ENCODE data around the gene KRTAP3-3. TPM values are rescaled to one million over a fixed set of nuclear protein-coding genes. Genes with fewer than 3 reads are reported as not detected.

KRTAP3-3 gene
- total RNA-seq, 1 experiment from 2014 or later = not detected

GRCh38 chr17:40958086-40958953 lies 35.6 kb downstream of the KRTAP3-3 start:
- DNase-seq (ENCODE audit: low spot score) = no peak

- peak; percentile 51 for DNase-seq (ENCODE audit: low spot score)
Measured at GRCh38 chr17:40956401-40957254, 37.3 kb downstream of the KRTAP3-3 start.

GRCh38 chr17:40953881-40954280 lies 40.1 kb downstream of the KRTAP3-3 start:
- no peak for DNase-seq (ENCODE audit: low spot score)

GRCh38 chr17:40952661-40953060 lies 41.3 kb downstream of the KRTAP3-3 start:
- peak; percentile 15 for DNase-seq (ENCODE audit: low spot score)

GRCh38 chr17:40952154-40952553 lies 41.8 kb downstream of the KRTAP3-3 start:
- DNase-seq (ENCODE audit: low spot score) = no peak

- no peak for DNase-seq (ENCODE audit: low spot score)
Measured at GRCh38 chr17:40951011-40951622, 42.8 kb downstream of the KRTAP3-3 start.

GRCh38 chr17:40950176-40950575 lies 43.8 kb downstream of the KRTAP3-3 start:
- DNase-seq (ENCODE audit: low spot score) = no peak

GRCh38 chr17:40949418-40949817 lies 44.5 kb downstream of the KRTAP3-3 start:
- DNase-seq (ENCODE audit: low spot score) = no peak

GRCh38 chr17:40947929-40948328 lies 46.0 kb downstream of the KRTAP3-3 start:
- no peak for DNase-seq (ENCODE audit: low spot score)

- DNase-seq (ENCODE audit: low spot score) = no peak
Measured at GRCh38 chr17:40945414-40945813, 48.5 kb downstream of the KRTAP3-3 start.

- DNase-seq (ENCODE audit: low spot score) = no peak
Measured at GRCh38 chr17:40944531-40944930, 49.4 kb downstream of the KRTAP3-3 start.

Other genes starting within 250 kb of the KRTAP3-3 start
- gene KRT25, start 238.8 kb downstream of the KRTAP3-3 start, total RNA-seq (2014; rRNA removed; shearing (Covaris generic)) = not detected in 2 replicates
- gene KRT26, start 222.0 kb downstream of the KRTAP3-3 start, total RNA-seq (2014; rRNA removed; shearing (Covaris generic)) = not detected in 2 replicates
- gene KRT27, start 211.6 kb downstream of the KRTAP3-3 start, total RNA-seq (2014; rRNA removed; shearing (Covaris generic)) = not detected in 2 replicates
- not detected in 2 replicates for gene KRT28, start 194.2 kb downstream of the KRTAP3-3 start, total RNA-seq (2014; rRNA removed; shearing (Covaris generic))
- gene KRT10, start 171.6 kb downstream of the KRTAP3-3 start, total RNA-seq (2014; rRNA removed; shearing (Covaris generic)) = 45.0 and 61.1 TPM in 2 replicates
- not detected in 2 replicates for gene KRT12, start 126.9 kb downstream of the KRTAP3-3 start, total RNA-seq (2014; rRNA removed; shearing (Covaris generic))
- not detected in 2 replicates for gene KRT20, start 108.9 kb downstream of the KRTAP3-3 start, total RNA-seq (2014; rRNA removed; shearing (Covaris generic))
- gene KRT23, start 56.5 kb downstream of the KRTAP3-3 start, total RNA-seq (2014; rRNA removed; shearing (Covaris generic)) = not detected in 2 replicates
- gene KRT39, start 27.2 kb downstream of the KRTAP3-3 start, total RNA-seq (2014; rRNA removed; shearing (Covaris generic)) = 0.18 TPM in 1 of 2 replicates, not detected in the other
- not detected in 2 replicates for gene KRT40, start 9.8 kb downstream of the KRTAP3-3 start, total RNA-seq (2014; rRNA removed; shearing (Covaris generic))
- gene KRTAP3-2, start 5.7 kb upstream of the KRTAP3-3 start, total RNA-seq (2014; rRNA removed; shearing (Covaris generic)) = not detected in 2 replicates
- gene KRTAP3-1, start 15.0 kb upstream of the KRTAP3-3 start, total RNA-seq (2014; rRNA removed; shearing (Covaris generic)) = not detected in 2 replicates
- gene KRTAP1-5, start 33.0 kb upstream of the KRTAP3-3 start, total RNA-seq (2014; rRNA removed; shearing (Covaris generic)) = 0.27 TPM in 1 of 2 replicates, not detected in the other
- gene KRTAP1-4, start 36.0 kb upstream of the KRTAP3-3 start, total RNA-seq (2014; rRNA removed; shearing (Covaris generic)) = not detected in 2 replicates
- gene KRTAP1-3, start 40.7 kb upstream of the KRTAP3-3 start, total RNA-seq (2014; rRNA removed; shearing (Covaris generic)) = not detected in 2 replicates
- not detected in 2 replicates for gene KRTAP1-1, start 47.3 kb upstream of the KRTAP3-3 start, total RNA-seq (2014; rRNA removed; shearing (Covaris generic))
- gene KRTAP2-1, start 53.2 kb upstream of the KRTAP3-3 start, total RNA-seq (2014; rRNA removed; shearing (Covaris generic)) = not detected in 2 replicates
- gene KRTAP2-2, start 61.1 kb upstream of the KRTAP3-3 start, total RNA-seq (2014; rRNA removed; shearing (Covaris generic)) = not detected in 2 replicates
- gene KRTAP2-3, start 66.0 kb upstream of the KRTAP3-3 start, total RNA-seq (2014; rRNA removed; shearing (Covaris generic)) = 0.21 TPM in 1 of 2 replicates, not detected in the other
- not detected in 2 replicates for gene KRTAP2-4, start 71.7 kb upstream of the KRTAP3-3 start, total RNA-seq (2014; rRNA removed; shearing (Covaris generic))
- not detected in 2 replicates for gene KRTAP4-7, start 90.0 kb upstream of the KRTAP3-3 start, total RNA-seq (2014; rRNA removed; shearing (Covaris generic))
- not detected in 2 replicates for gene KRTAP4-8, start 104.0 kb upstream of the KRTAP3-3 start, total RNA-seq (2014; rRNA removed; shearing (Covaris generic))
- gene KRTAP4-16, start 108.0 kb upstream of the KRTAP3-3 start, total RNA-seq (2014; rRNA removed; shearing (Covaris generic)) = not detected in 2 replicates
- gene KRTAP4-9, start 111.2 kb upstream of the KRTAP3-3 start, total RNA-seq (2014; rRNA removed; shearing (Covaris generic)) = not detected in 2 replicates
- gene KRTAP4-11, start 124.2 kb upstream of the KRTAP3-3 start, total RNA-seq (2014; rRNA removed; shearing (Covaris generic)) = not detected in 2 replicates
- not detected in 2 replicates for gene KRTAP4-12, start 130.0 kb upstream of the KRTAP3-3 start, total RNA-seq (2014; rRNA removed; shearing (Covaris generic))
- not detected in 2 replicates for gene KRTAP4-6, start 146.4 kb upstream of the KRTAP3-3 start, total RNA-seq (2014; rRNA removed; shearing (Covaris generic))
- not detected in 2 replicates for gene KRTAP4-5, start 155.7 kb upstream of the KRTAP3-3 start, total RNA-seq (2014; rRNA removed; shearing (Covaris generic))
- not detected in 2 replicates for gene KRTAP4-4, start 166.6 kb upstream of the KRTAP3-3 start, total RNA-seq (2014; rRNA removed; shearing (Covaris generic))
- gene KRTAP4-3, start 174.1 kb upstream of the KRTAP3-3 start, total RNA-seq (2014; rRNA removed; shearing (Covaris generic)) = not detected in 2 replicates
- gene KRTAP4-2, start 184.1 kb upstream of the KRTAP3-3 start, total RNA-seq (2014; rRNA removed; shearing (Covaris generic)) = not detected in 2 replicates
- not detected in 2 replicates for gene KRTAP4-1, start 190.7 kb upstream of the KRTAP3-3 start, total RNA-seq (2014; rRNA removed; shearing (Covaris generic))
- not detected in 2 replicates for gene KRTAP9-1, start 195.7 kb upstream of the KRTAP3-3 start, total RNA-seq (2014; rRNA removed; shearing (Covaris generic))
- gene KRTAP9-2, start 232.5 kb upstream of the KRTAP3-3 start, total RNA-seq (2014; rRNA removed; shearing (Covaris generic)) = not detected in 2 replicates
- gene KRTAP9-3, start 238.3 kb upstream of the KRTAP3-3 start, total RNA-seq (2014; rRNA removed; shearing (Covaris generic)) = not detected in 2 replicates
- not detected in 2 replicates for gene KRTAP9-8, start 243.8 kb upstream of the KRTAP3-3 start, total RNA-seq (2014; rRNA removed; shearing (Covaris generic))

Data from H4 (cell line).